GM21825 (cell line): ENCODE results near the gene RBKS.
A peak's percentile ranks its signal among the peaks of the same experiment; 100 is the strongest.

Experiments used
- ATAC-seq: cut with Tn5 transposase; IDR thresholded peaks from one replicate; pipeline ENCODE4 v1.9.1; 2021; ENCODE audit warnings: mild to moderate bottlenecking, moderate library complexity; ENCODE audit not compliant: unreplicated experiment

The RBKS gene

DNA sequence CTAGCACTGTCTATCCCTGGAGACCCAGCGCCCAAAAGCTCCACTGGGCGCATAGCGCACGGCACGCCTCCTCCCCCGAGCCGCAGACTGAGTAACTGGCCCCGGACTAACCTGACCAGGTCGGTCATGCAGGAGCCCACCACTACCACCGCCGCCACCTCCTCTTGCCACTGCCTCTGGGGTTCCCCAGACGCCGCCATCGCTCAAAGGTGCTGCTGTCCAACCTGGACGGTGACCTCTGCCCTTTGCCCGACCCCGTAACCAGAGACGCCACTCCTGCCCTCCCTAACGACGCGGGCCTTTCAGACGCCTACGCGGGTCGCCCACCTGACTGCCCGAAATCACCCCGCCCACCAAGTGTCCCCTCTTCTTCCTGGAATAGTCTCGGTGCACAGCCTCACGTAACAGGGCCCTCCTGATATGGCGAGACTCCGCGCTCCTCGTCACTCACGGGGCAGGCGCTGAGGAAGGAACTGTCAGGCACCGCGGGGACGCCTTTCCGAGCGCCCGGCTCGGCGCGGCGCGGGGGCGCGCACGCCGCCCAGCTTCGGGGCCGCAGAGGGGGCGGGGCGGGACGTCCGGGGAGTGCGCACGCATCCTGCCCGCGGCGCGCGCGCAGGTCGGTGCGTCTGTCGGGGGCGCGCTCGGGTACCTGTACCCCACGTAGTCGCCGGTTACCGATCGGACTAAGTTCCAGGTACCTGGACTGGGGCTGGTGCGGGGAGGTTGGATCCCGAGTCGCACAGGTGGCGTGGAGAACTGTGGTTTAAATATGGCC is at the start of gene RBKS, which contains the start of gene BABAM2:
TSS of gene RBKS (minus strand) at position 242 of the 778 bp plus-strand sequence. CDS start at position 200, 42 bp downstream.
TSS of gene BABAM2 (plus strand) at position 584 of the 778 bp plus-strand sequence. CDS start 3,828 bp downstream, outside the sequence.
- peak; percentile 81 for ATAC-seq

GRCh38 chr2:27935026-27935425 is 44.8 kb upstream of the RBKS start:
- ATAC-seq = no peak

DNA sequence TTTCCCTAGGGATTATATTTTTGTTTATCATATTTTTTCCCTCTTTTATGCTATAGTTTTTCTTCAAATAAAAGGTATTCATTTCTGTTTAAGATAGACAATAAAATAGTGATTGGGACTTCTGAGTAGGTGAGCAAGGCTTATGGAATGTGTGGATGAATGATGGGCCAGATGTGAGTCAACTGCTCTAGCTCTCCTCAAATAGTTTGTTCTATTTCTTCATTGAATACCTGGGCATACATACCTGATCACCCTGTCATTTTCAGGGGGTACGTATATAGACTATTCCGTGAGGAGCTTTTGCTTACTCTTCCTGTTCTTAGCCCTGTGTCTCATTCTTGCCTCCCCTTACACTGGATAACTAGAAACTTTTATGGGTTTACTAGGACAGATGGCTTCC is 42.2 kb upstream of the RBKS start:
- no peak for ATAC-seq

GRCh38 chr2:27931361-27931950 is 41.3 kb upstream of the RBKS start:
- ATAC-seq = no peak

GRCh38 chr2:27929916-27930486 is 39.8 kb upstream of the RBKS start:
- no peak for ATAC-seq

GRCh38 chr2:27925766-27926472 is 35.7 kb upstream of the RBKS start:
- no peak for ATAC-seq

DNA sequence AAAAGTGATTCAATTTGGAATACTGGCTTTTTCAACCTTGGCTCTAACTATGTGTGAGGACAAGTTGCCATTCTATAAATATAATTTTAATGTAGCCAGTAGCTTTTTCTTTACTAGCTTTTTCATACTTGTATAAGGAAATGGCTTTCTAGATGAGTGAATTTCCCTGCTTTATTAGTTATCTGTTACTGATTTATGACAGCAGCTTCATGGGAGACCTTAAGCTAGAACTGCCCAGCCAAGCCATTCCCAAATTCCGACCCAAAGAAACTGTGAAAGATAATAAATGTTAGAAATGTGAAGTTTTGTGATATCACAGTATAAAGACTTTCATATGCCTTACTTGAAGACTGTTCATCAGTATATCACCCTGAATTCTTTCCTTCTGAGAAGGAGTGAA is 32.7 kb upstream of the RBKS start:
- no peak for ATAC-seq

- no peak for ATAC-seq
Measured at GRCh38 chr2:27921880-27922547, 31.8 kb upstream of the RBKS start.

GRCh38 chr2:27921424-27921823 is 31.2 kb upstream of the RBKS start:
- ATAC-seq = no peak

GRCh38 chr2:27920148-27920885 is 30.1 kb upstream of the RBKS start:
- no peak for ATAC-seq

GRCh38 chr2:27916293-27916995 is 26.3 kb upstream of the RBKS start:
- no peak for ATAC-seq

- ATAC-seq = no peak
Measured at GRCh38 chr2:27915874-27916273, 25.7 kb upstream of the RBKS start.

DNA sequence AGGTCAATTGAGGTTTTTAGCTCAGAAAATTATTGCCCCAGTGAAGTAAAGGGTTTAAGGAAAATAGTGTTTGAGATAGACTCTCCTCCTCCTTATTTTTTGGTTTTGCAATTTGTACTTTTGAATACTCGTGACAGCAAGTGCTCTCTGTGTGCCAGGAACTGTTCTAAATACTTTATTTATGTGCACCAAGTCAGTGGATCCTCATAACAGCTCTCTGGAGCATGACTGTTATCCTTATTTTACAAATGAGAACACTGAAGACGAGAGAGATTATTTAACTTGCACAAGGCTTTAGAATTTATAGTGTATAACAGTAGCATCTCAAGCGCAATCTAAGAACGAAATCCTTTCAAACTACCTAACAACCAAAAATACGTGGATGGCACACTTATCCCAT is 25.0 kb upstream of the RBKS start:
- no peak for ATAC-seq

DNA sequence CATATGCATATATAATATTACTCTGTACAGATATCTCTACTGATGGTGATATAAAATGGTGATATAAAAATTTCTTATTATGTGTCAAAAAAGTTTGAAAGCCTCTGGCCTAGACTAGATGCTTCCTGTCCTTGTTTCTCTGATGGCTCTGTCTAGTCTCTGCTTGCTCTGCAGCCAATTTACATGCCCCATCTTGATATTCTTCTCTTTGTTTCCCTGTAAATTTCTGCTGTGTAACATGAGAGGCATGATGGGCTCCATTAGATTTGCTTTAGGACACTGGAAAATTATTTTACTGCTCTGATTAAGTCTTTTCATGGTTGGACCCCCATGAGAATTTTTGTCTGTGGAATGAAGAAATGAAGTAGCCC is 24.6 kb upstream of the RBKS start:
- ATAC-seq = no peak

DNA sequence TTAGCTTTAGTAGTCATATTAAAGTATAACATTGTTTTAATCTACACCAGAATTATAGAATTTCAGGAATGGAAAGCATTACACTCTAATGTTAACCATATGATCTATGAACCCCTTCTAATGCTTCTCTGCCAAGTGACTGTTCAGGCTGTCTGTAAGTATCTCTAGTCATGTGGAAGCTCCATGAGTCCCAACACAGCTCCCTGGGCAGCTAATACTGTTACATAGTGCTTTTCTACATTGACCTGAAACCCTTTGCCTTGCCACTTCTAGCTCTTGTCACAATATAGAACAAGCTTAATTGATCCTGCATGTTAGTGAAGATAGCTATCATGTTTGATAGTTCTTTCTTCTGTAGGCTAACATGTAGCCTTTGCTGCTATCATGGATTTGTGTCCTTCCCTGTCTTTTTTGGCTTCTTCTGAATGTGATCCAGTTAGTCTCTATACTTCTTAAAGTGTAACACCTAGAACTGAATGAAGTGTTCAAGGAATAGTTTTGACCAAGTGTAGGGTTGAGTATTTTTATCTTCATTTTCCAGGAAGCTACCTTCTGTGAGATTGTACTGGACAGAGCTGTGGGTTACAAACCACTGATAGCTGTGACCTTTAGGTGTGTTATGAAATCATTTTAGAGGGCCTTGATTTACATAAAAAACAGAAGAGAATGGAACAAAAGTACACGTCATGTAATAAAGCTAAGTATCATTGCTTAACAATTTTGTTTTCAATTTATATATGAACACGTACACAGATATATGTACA is 24.0 kb upstream of the RBKS start:
- ATAC-seq = no peak

DNA sequence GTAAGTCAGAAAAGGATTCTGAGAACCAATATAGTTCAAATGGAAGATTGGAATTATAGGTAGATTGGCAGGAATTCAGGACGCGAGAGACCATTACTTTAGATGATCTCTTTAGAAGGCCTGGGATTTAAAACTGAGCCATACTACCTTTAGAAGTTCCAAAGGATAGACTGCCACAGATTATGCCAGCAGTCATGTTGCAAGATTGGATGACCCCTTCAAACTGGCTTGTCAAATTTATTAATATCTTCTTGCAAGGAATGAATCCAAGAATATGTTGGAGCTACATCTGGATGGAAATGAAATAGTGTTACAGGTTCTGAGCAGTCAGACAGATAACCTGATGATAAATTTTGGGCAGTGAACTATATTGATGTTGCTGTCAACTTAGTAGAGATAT is 22.3 kb upstream of the RBKS start:
- ATAC-seq = no peak

GRCh38 chr2:27911458-27912210 is 21.4 kb upstream of the RBKS start:
- ATAC-seq = no peak

DNA sequence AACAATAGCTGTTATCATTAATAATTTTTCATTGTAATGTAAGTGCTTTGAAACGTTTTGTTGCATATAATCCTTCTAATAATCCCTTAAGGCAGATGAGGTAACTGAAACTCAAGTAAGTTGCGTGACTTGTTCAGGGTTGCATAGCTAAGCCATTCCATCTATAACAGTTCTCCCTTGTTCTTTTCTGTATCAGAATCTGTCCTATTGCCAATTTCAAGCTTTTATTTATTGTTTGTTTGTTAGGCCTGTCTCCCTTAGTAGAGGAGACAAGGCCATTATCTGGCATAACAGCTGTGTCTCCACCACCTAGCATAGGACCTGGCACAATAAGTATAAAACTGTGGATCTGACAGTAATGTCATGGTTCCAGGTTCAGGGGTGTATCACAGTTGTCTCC is 19.7 kb upstream of the RBKS start:
- no peak for ATAC-seq
